PC-3 (cell line): ENCODE data around the gene DENND2A. TPM values are rescaled to one million over a fixed set of nuclear protein-coding genes. Genes with fewer than 3 reads are reported as not detected.

Source experiments
- ATAC-seq: fragments of 200-7000 bp; cut with Tn5 transposase; 2 replicates; pipeline ENCODE4 v1.9.1; 2020; ENCODE audit warnings: mild to moderate bottlenecking, moderate library complexity
- BruUV-seq: library from RNA; stranded (reverse); fragments of 400-500 nt; replicated peaks from 2 replicates; lab custom pipeline; 2021; lab: Mats Ljungman, UMichigan
- CTCF ChIA-PET: fragments of 300-600 bp; sonication (Branson Sonifier 250); formaldehyde crosslinking; loops from one replicate; lab custom pipeline; 2022; ENCODE audit warnings: antibody characterized with exemption; lab: Charles Lee
- POLR2A ChIA-PET: fragments of 300-600 bp; sonication (Branson Sonifier 250); formaldehyde crosslinking; loops from one replicate; lab custom pipeline; 2022; ENCODE audit warnings: antibody characterized with exemption; ENCODE audit not compliant: unreplicated experiment; lab: Charles Lee
- DNase-seq: peaks from one replicate; pipeline ENCODE4 v3.0.0-alpha.2; 2015
- H2AFZ ChIP-seq: fragments of 300-600 bp; sonication (generic); 2 replicates; pipeline ENCODE4 v1.6.0; 2016; ENCODE audit warnings: antibody characterized with exemption, low read length
- H3F3A ChIP-seq: fragments of 300-600 bp; sonication (generic); one replicate; pipeline ENCODE4 v1.6.0; 2017; ENCODE audit warnings: antibody characterized with exemption, low read length, control low read depth, mild to moderate bottlenecking; ENCODE audit not compliant: unreplicated experiment
- H3K27ac ChIP-seq: fragments of 300-600 bp; sonication (generic); 2 replicates; pipeline ENCODE4 v1.5.1; 2016; ENCODE audit warnings: mild to moderate bottlenecking, low read length
- H3K27me3 ChIP-seq: fragments of 300-600 bp; sonication (generic); 2 replicates; pipeline ENCODE4 v1.6.1; 2016; ENCODE audit warnings: low read length, mixed read lengths
- H3K36me3 ChIP-seq: fragments of 300-600 bp; sonication (generic); 2 replicates; pipeline ENCODE4 v1.6.1; 2016; ENCODE audit warnings: low read depth, mixed run types, low read length, mixed read lengths
- H3K4me1 ChIP-seq: fragments of 300-600 bp; sonication (generic); 2 replicates; pipeline ENCODE4 v1.5.1; 2016; ENCODE audit warnings: low read length; ENCODE audit not compliant: insufficient read depth
- H3K4me2 ChIP-seq: fragments of 300-600 bp; sonication (generic); 2 replicates; pipeline ENCODE4 v1.6.0; 2016; ENCODE audit warnings: low read length
- H3K4me3 ChIP-seq: fragments of 300-600 bp; sonication (generic); 2 replicates; pipeline ENCODE4 v1.5.1; 2016; ENCODE audit warnings: mild to moderate bottlenecking, low read length, mixed read lengths
- H3K79me2 ChIP-seq: fragments of 300-600 bp; sonication (generic); 2 replicates; pipeline ENCODE4 v1.6.1; 2017; ENCODE audit warnings: low read length, mixed read lengths
- H3K9ac ChIP-seq: fragments of 300-600 bp; sonication (generic); 2 replicates; pipeline ENCODE4 v1.6.0; 2016; ENCODE audit warnings: mild to moderate bottlenecking, low read length
- H3K9me2 ChIP-seq: fragments of 300-600 bp; sonication (generic); replicated peaks from 2 replicates; pipeline ENCODE4 v1.6.1; 2016; ENCODE audit warnings: mixed run types, low read length, mixed read lengths
- H3K9me3 ChIP-seq: fragments of 300-600 bp; sonication (generic); 2 replicates; pipeline ENCODE4 v1.6.1; 2016; ENCODE audit warnings: low read length, mixed read lengths
- H4K20me1 ChIP-seq: fragments of 300-600 bp; sonication (generic); 2 replicates; pipeline ENCODE4 v1.6.1; 2016; ENCODE audit warnings: low read length, mixed read lengths
- CTCF ChIP-seq: fragments of 300-600 bp; sonication (generic); conservative IDR thresholded peaks from 2 replicates; pipeline ENCODE4 v1.5.1; 2017; ENCODE audit warnings: antibody characterized with exemption, low read depth, mild to moderate bottlenecking, low read length
- EZH2 ChIP-seq: fragments of 300-600 bp; sonication (generic); IDR thresholded peaks from one replicate; pipeline ENCODE4 v1.6.1; 2017; ENCODE audit warnings: antibody characterized with exemption, mild to moderate bottlenecking, low read length; ENCODE audit not compliant: unreplicated experiment
- EZH2phosphoT487 ChIP-seq: fragments of 300-600 bp; sonication (generic); IDR thresholded peaks from 2 replicates; pipeline ENCODE4 v1.6.1; 2018; ENCODE audit warnings: mild to moderate bottlenecking, antibody characterized with exemption, low read length, borderline replicate concordance
- intact Hi-C: fragments of 100-400 bp; cut with micrococcal nuclease; formaldehyde crosslinking; loops from 2 replicates; pipeline ENCODE4 v1.9.0; 2023
- total RNA-seq: library from RNA; depleted of rRNA; stranded (reverse); fragments of >200 nt; gene quantifications from 2 replicates; pipeline ENCODE4 v1.2.3, GENCODE V29; 2014

The DENND2A gene
- total RNA-seq, 1 experiment from 2014 or later: 8.9 TPM

DNA sequence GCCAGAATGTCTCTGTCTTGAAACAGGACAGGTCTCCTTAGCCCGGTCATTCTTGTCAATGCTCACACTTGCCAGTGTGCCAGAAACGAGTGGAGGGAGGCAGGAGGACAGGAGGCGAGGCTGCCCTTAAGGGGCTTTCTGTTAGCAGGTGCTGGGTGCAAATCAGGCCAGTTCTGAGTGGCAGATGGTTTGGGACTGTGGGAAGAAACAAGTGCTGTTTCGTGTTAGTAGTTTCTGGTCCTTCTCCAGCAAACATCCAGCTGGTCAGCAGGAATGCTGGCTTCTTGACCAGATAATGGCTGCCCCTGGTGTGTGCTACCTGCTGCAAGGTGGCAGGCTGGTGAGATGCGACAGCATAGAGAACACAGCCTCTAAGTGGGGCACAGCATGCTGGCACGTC lies 47.7 kb upstream of the DENND2A start:
- TF ChIP-seq EZH2: no peak
- TF ChIP-seq CTCF: no peak
- no peak for TF ChIP-seq EZH2phosphoT487
- POLR2A ChIA-PET: no interaction called here

GRCh38 chr7:140686921-140687320 lies 46.3 kb upstream of the DENND2A start:
- Histone ChIP-seq H3K4me3 (no peak overlapping the region), H3F3A (no peaks in the 10 kb centered on the region), H3K27ac (no peak overlapping the region), H3K4me1 (no peaks in the 10 kb centered on the region), H3K4me2 (no peak overlapping the region), H3K36me3 (no peaks in the 10 kb centered on the region), H4K20me1 (no peaks in the 10 kb centered on the region), H3K27me3 (no peaks in the 10 kb centered on the region), H2AFZ (no peak overlapping the region), H3K79me2 (no peaks in the 10 kb centered on the region), H3K9me2 (no peaks in the 10 kb centered on the region), H3K9me3 (no peaks in the 10 kb centered on the region), H3K9ac (no peak overlapping the region)
- no peak for DNase-seq
- CTCF ChIA-PET: no interaction called here
- no TSS peak for BruUV-seq
- ATAC-seq: no peak
- POLR2A ChIA-PET: no interaction called here
- intact Hi-C loops: no loop called here
- TF ChIP-seq EZH2phosphoT487 (no peak), CTCF (no peak), EZH2 (no peak)

More for the DNA sequence above, 47.7 kb upstream of the DENND2A start:
- H3K27ac ChIP-seq: no peak overlapping the region
- ATAC-seq (no peak), DNase-seq (no peak)
- no peaks in the 10 kb centered on the region for H3K79me2 ChIP-seq
- no TSS peak for BruUV-seq
- no peaks in the 10 kb centered on the region for H3K4me1 ChIP-seq
- no peaks in the 10 kb centered on the region for H3K27me3 ChIP-seq
- intact Hi-C loops: no loop called here
- H3K4me2 ChIP-seq: no peak overlapping the region
- no peak overlapping the region for H3K9ac ChIP-seq
- H3K9me2 ChIP-seq: no peaks in the 10 kb centered on the region
- no peaks in the 10 kb centered on the region for H4K20me1 ChIP-seq
- CTCF ChIA-PET: no interaction called here
- H3K4me3 ChIP-seq: no peak overlapping the region
- H3K36me3 ChIP-seq: no peaks in the 10 kb centered on the region
- H3K9me3 ChIP-seq: no peaks in the 10 kb centered on the region
- H3F3A ChIP-seq: no peaks in the 10 kb centered on the region
- H2AFZ ChIP-seq: no peak overlapping the region

DNA sequence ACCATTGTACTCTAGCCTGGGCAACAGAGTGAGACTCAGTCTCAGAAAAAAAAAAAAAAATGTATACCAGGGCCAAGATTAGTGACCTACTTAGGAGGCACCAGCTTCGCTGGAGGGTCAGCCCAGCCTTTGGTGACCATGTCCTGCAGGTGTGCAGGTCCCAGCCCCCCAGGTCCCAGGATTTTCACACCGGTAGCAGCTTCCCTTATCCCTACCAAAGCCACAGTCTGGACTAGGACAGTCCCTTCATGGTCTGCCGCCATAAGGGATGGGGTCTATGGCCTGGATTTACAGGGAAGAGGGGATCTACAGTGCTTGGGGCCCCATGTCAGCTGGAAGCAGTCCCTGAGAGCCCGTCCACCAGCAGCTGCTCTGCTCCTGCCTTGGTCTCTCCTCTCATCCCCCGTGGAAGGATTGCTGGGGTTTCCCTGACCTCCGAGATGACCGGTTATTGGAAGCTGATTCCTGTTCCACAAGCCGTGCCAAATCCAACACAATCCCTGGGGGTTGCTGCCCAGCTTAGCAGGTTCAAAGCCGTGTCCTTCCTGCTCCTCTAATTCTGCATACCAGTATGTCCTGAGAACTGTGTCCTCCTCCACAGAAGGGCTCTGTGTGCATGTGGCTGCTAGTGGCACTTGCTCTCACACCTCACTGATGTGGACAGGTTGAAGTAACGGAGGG lies 44.9 kb upstream of the DENND2A start:
- Histone ChIP-seq H3K9me2 (no peaks in the 10 kb centered on the region), H3K9ac (no peak overlapping the region), H3F3A (no peaks in the 10 kb centered on the region), H3K27ac (no peak overlapping the region), H3K4me1 (no peaks in the 10 kb centered on the region), H3K79me2 (no peaks in the 10 kb centered on the region), H4K20me1 (no peaks in the 10 kb centered on the region), H3K4me3 (no peak overlapping the region), H3K36me3 (no peaks in the 10 kb centered on the region; the same call in 1 of the 2 replicates), H3K27me3 (no peaks in the 10 kb centered on the region), H3K4me2 (no peak overlapping the region), H3K9me3 (no peaks in the 10 kb centered on the region), H2AFZ (no peak overlapping the region)
- CTCF ChIA-PET: no interaction called here
- no TSS peak for BruUV-seq
- TF ChIP-seq EZH2 (no peak), CTCF (no peak), EZH2phosphoT487 (no peak)
- intact Hi-C loops: no loop called here
- no peak for DNase-seq
- no peak for ATAC-seq
- POLR2A ChIA-PET: no interaction called here
